Liver (tissue), 9 donors: ENCODE measurements around the gene OLFML2B. TPM values are rescaled to one million over a fixed set of nuclear protein-coding genes. Genes with fewer than 3 reads are reported as not detected.

Source experiments
- DNase-seq: peaks from one replicate; pipeline ENCODE4 v3.0.0-alpha.2; 2017; ENCODE audit warnings: low spot score
- H3K27ac ChIP-seq, 2 donors: one replicate each; pipeline ENCODE4 v1.7.0; 2013; ENCODE audit warnings: inconsistent platforms in 2 of 2, low read length in 2 of 2, control low read depth in 1 of 2, low read depth in 1 of 2, mild to moderate bottlenecking in 1 of 2
- H3K27me3 ChIP-seq, 4 donors: one replicate each; pipeline versions ENCODE4 v1.6.1 to v1.7.0; 2013; ENCODE audit warnings: low read length in 3 of 4, inconsistent platforms in 1 of 4, mild to moderate bottlenecking in 1 of 4, moderate library complexity in 1 of 4; ENCODE audit not compliant: control insufficient read depth in 4 of 4, insufficient read depth in 4 of 4
- H3K36me3 ChIP-seq, 4 donors: one replicate each; pipeline versions ENCODE4 v1.6.1 to v1.7.0; 2013; ENCODE audit warnings: low read length in 3 of 4, mild to moderate bottlenecking in 3 of 4, low read depth in 1 of 4, moderate library complexity in 1 of 4; ENCODE audit not compliant: control insufficient read depth in 4 of 4, insufficient read depth in 3 of 4
- H3K4me1 ChIP-seq, 4 donors: one replicate each; pipeline versions ENCODE4 v1.6.1 to v1.7.0; 2013; ENCODE audit warnings: low read length in 3 of 4, mild to moderate bottlenecking in 3 of 4, moderate library complexity in 1 of 4; ENCODE audit not compliant: control insufficient read depth in 4 of 4, insufficient read depth in 4 of 4
- H3K4me3 ChIP-seq, 3 donors: one replicate each; pipeline versions ENCODE4 v1.6.1 to v1.7.0; 2013; ENCODE audit warnings: low read length in 3 of 3, control low read depth in 1 of 3, low read depth in 1 of 3, mild to moderate bottlenecking in 1 of 3
- H3K9ac ChIP-seq, 2 donors: one replicate each; pipeline ENCODE4 v1.7.0; 2013; ENCODE audit warnings: low read length in 2 of 2, mild to moderate bottlenecking in 2 of 2, moderate library complexity in 2 of 2, control low read depth in 1 of 2, low read depth in 1 of 2
- H3K9me3 ChIP-seq, 4 donors: one replicate each; pipeline versions ENCODE4 v1.6.1 to v1.7.0; 2013; ENCODE audit warnings: low read length in 3 of 4; ENCODE audit not compliant: control insufficient read depth in 4 of 4
- ATF3 ChIP-seq: IDR thresholded peaks from 2 replicates; pipeline ENCODE4 v1.6.1; 2016; ENCODE audit warnings: antibody characterized with exemption
- CTCF ChIP-seq: fragments of 150-350 bp; IDR thresholded peaks from 2 replicates; pipeline ENCODE4 v1.5.1; 2017; ENCODE audit warnings: improper control_type of control experiment, low read depth, low read length; ENCODE audit not compliant: missing input control
- FOXA1 ChIP-seq: IDR thresholded peaks from 2 replicates; pipeline ENCODE4 v1.6.1; 2016; ENCODE audit warnings: antibody characterized with exemption
- FOXA2 ChIP-seq: IDR thresholded peaks from 2 replicates; pipeline ENCODE4 v1.6.1; 2016; ENCODE audit warnings: antibody characterized with exemption
- GABPA ChIP-seq, 2 donors: IDR thresholded peaks in 1 of 2; conservative IDR thresholded peaks in 1 of 2; 2 replicates each; pipeline ENCODE4 v1.6.1; 2016; ENCODE audit warnings: antibody characterized with exemption in 2 of 2, mild to moderate bottlenecking in 1 of 2, moderate library complexity in 1 of 2
- HNF4A ChIP-seq, 2 donors: conservative IDR thresholded peaks; 2 replicates each; pipeline ENCODE4 v1.6.1; 2016; ENCODE audit warnings: antibody characterized with exemption in 2 of 2, mild to moderate bottlenecking in 2 of 2
- HNF4G ChIP-seq: IDR thresholded peaks from 2 replicates; pipeline ENCODE4 v1.6.1; 2016; ENCODE audit warnings: antibody characterized with exemption
- JUND ChIP-seq, 2 donors: IDR thresholded peaks; 2 replicates each; pipeline ENCODE4 v1.6.1; 2016; ENCODE audit warnings: antibody characterized with exemption in 2 of 2
- MAX ChIP-seq: IDR thresholded peaks from 2 replicates; pipeline ENCODE4 v1.6.1; 2016; ENCODE audit warnings: antibody characterized with exemption
- RAD21 ChIP-seq, 2 donors: IDR thresholded peaks; 2 replicates each; pipeline ENCODE4 v1.6.1; 2016; ENCODE audit warnings: antibody characterized with exemption in 2 of 2, mild to moderate bottlenecking in 2 of 2
- REST ChIP-seq: IDR thresholded peaks from 2 replicates; pipeline ENCODE4 v1.6.1; 2016; ENCODE audit warnings: antibody characterized with exemption, mild to moderate bottlenecking
- RXRA ChIP-seq, 2 donors: IDR thresholded peaks; 2 replicates each; pipeline ENCODE4 v1.6.1; 2017 to 2018; ENCODE audit warnings: antibody characterized with exemption in 2 of 2, mild to moderate bottlenecking in 1 of 2
- SP1 ChIP-seq: IDR thresholded peaks from 2 replicates; pipeline ENCODE4 v1.6.1; 2018; ENCODE audit warnings: antibody characterized with exemption, mild to moderate bottlenecking
- YY1 ChIP-seq: IDR thresholded peaks from 2 replicates; pipeline ENCODE4 v1.6.1; 2016; ENCODE audit warnings: antibody characterized with exemption, mild to moderate bottlenecking
- WGBS: extraction: QIAGEN DNeasy Blood & Tissue Kit; methylation state at CpG from one replicate; pipeline ENCODE4 v1.1.7; 2013; 5-methylcytosine and 5-hydroxymethylcytosine counted together
- polyA plus RNA-seq, 2 donors: library from polyadenylated mRNA; stranded (reverse) in 1 of 2; unstranded in 1 of 2; fragments of 200-250 nt in 1 of 2; fragments of >200 nt in 1 of 2; fragmentation: Nextera tagmentation in 1 of 2; extraction: Ambion mirVana in 1 of 2; gene quantifications; one replicate each; pipeline versions ENCODE4 v1.2.1 to v1.2.3, GENCODE V29; 2013 to 2015
- total RNA-seq, 2 donors: library from RNA; depleted of rRNA; stranded (reverse); fragments of >200 nt; gene quantifications; one replicate each; pipeline ENCODE4 v1.2.3, GENCODE V29; 2014
- donor health status: healthy.
- donor health status: healthy.
- donor health status: healthy.
- donor health status: healthy.
- donor health status: healthy.

Gene OLFML2B
- total and polyA plus RNA-seq, 4 donors: 0.54 to 0.84 (median 0.74) TPM

GRCh38 chr1:162033428-162033827, 9.8 kb upstream of the OLFML2B start:
- Histone ChIP-seq H3K4me1 (no peaks in the 10 kb centered on the region), H3K27ac (no peak overlapping the region), H3K4me3 (no peak overlapping the region), H3K27me3 (peaks cover 0 to 3% (median 0%) of the 10 kb centered on the region in 4 donors), H3K9ac (no peak overlapping the region), H3K9me3 (no peaks in the 10 kb centered on the region), H3K36me3 (no peaks in the 10 kb centered on the region)
- TF ChIP-seq CTCF (no peak), GABPA (IDR thresholded peaks at IDR 0.05 in 1 of 2, conservative IDR thresholded peaks at IDR 0.05 in 1 of 2) (no peak), JUND (IDR thresholded peaks at IDR 0.05) (no peak), RAD21 (IDR thresholded peaks at IDR 0.05) (no peak), SP1 (no peak), YY1 (no peak), FOXA2 (no peak), FOXA1 (no peak), ATF3 (no peak), HNF4G (no peak), HNF4A (conservative IDR thresholded peaks at IDR 0.05) (no peak)
- DNase-seq: peak; percentile 20
- WGBS: 74% methylated on average over 6 of the region's 6 CpGs

DNA sequence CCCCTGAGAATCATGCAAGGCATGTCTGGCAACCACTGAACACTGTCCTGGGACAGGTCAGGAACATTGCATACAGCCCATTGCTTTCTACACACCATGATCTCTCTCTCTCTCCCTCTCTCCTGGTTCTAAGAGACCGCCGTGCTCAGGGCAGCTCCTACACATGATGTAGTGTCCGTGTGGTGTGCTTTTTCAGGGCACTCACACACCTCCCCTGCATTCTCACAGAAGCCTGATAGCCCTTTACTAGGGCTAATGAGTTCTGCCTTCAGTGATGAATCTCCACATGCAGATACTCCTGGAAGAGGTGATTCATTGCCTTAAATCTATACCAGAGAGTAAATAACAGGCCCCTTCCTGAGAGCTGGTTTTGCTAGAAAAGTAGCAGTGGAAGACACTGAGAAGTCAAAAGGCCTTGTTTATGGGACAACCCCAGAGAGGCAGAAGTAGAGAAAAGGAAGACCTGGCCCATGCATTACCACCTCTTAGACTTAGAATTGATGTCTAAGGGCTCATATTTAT, 7.2 kb upstream of the OLFML2B start:
- Histone ChIP-seq H3K36me3 (no peaks in the 10 kb centered on the region), H3K9me3 (peaks cover 0 to 3% (median 0%) of the 10 kb centered on the region in 4 donors), H3K4me3 (no peak overlapping the region), H3K9ac (no peak overlapping the region), H3K27ac (no peak overlapping the region), H3K27me3 (peaks cover 0 to 4% (median 1%) of the 10 kb centered on the region in 4 donors), H3K4me1 (no peaks in the 10 kb centered on the region)
- TF ChIP-seq HNF4G (no peak), ATF3 (no peak), HNF4A (conservative IDR thresholded peaks at IDR 0.05) (no peak), REST (no peak), GABPA (IDR thresholded peaks at IDR 0.05 in 1 of 2, conservative IDR thresholded peaks at IDR 0.05 in 1 of 2) (no peak), CTCF (no peak), RXRA (IDR thresholded peaks at IDR 0.05) (no peak), SP1 (no peak), MAX (no peak)
- no peak for DNase-seq
- 96% methylated on average over 3 of the region's 3 CpGs for WGBS
